Small intestine (tissue), 16 donors: ENCODE results near the gene CACNB2. TPM values are rescaled to one million over a fixed set of nuclear protein-coding genes. Genes with fewer than 3 reads are reported as not detected.
A peak's percentile ranks its signal among the peaks of the same experiment; 100 is the strongest.

ENCODE experiments used
- DNase-seq, 2 donors: peaks; one replicate each; pipeline versions ENCODE4 v3.0.0 to v3.0.0-alpha.2; 2013
- FAIRE-seq: peaks from 2 replicates; lab custom pipeline; 2012; peaks lifted over from hg19 to GRCh38; lab: Jason Lieb, UNC
- H3K27ac ChIP-seq, 3 donors: one replicate each; pipeline ENCODE4 v1.5.1; 2013; ENCODE audit warnings: low read length in 2 of 3, mild to moderate bottlenecking in 2 of 3, control low read depth in 1 of 3, inconsistent platforms in 1 of 3, low read depth in 1 of 3, moderate library complexity in 1 of 3
- H3K27me3 ChIP-seq, 3 donors: one replicate each; pipeline ENCODE4 v1.6.1; 2013; ENCODE audit warnings: low read length in 3 of 3, inconsistent platforms in 1 of 3; ENCODE audit not compliant: control insufficient read depth in 3 of 3, insufficient read depth in 3 of 3
- H3K36me3 ChIP-seq, 3 donors: one replicate each; pipeline ENCODE4 v1.6.1; 2013; ENCODE audit warnings: low read length in 3 of 3, inconsistent platforms in 1 of 3, low read depth in 1 of 3, mild to moderate bottlenecking in 1 of 3, moderate library complexity in 1 of 3; ENCODE audit not compliant: control insufficient read depth in 3 of 3, insufficient read depth in 2 of 3
- H3K4me1 ChIP-seq, 3 donors: one replicate each; pipeline ENCODE4 v1.6.1; 2013; ENCODE audit warnings: low read length in 2 of 3, inconsistent platforms in 1 of 3, low read depth in 1 of 3, mild to moderate bottlenecking in 1 of 3, moderate library complexity in 1 of 3; ENCODE audit not compliant: control insufficient read depth in 3 of 3, insufficient read depth in 2 of 3
- H3K4me3 ChIP-seq, 3 donors: one replicate each; pipeline ENCODE4 v1.5.1; 2013; ENCODE audit warnings: low read length in 3 of 3, control low read depth in 1 of 3, inconsistent platforms in 1 of 3, low read depth in 1 of 3, mild to moderate bottlenecking in 1 of 3, moderate library complexity in 1 of 3
- H3K9me3 ChIP-seq, 2 donors: one replicate each; pipeline ENCODE4 v1.6.1; 2013; ENCODE audit warnings: low read depth in 1 of 2, low read length in 1 of 2; ENCODE audit not compliant: control insufficient read depth in 2 of 2, insufficient read depth in 1 of 2
- WGBS, 3 donors: extraction: QIAGEN DNeasy Blood & Tissue Kit; methylation state at CpG; one replicate each; pipeline ENCODE4 v1.1.7; 2013; 5-methylcytosine and 5-hydroxymethylcytosine counted together
- long read RNA-seq, 10 donors: transcript quantifications; one replicate each; lab custom pipeline, GENCODE V29; 2026
- polyA plus RNA-seq, 4 donors: library from polyadenylated mRNA; stranded (reverse) in 3 of 4; unstranded in 1 of 4; fragments of 200-250 nt in 3 of 4; fragments of 120-200 nt in 1 of 4; gene quantifications; one replicate each; pipeline versions ENCODE4 v1.2.1 to v1.2.3, GENCODE V29; 2013
- donor health status: healthy with polysubstance abuse.
- donor health status: control.
- donor health status: control.
- donor health status: Bipolar disorder and iron deficiency.
- donor health status: healthy.

CACNB2 gene
- 10 to 100 TPM in 1 of 4 donors, 1 to 10 TPM in 2, under 1 TPM in 1; 0.27 to 18.4 (median 2.3) TPM for polyA plus RNA-seq
- long read RNA-seq, donor 1, result 0 reads
- long read RNA-seq, donor 2, result 0 reads
- long read RNA-seq, donor 3, result 0 reads
- long read RNA-seq, donor 4, result 0 reads
- long read RNA-seq, donor 5, partial matches to known transcripts, result 7 of 7 reads
- long read RNA-seq, donor 5, other reads (novel, unspliced or antisense), result 0 of 7 reads
- long read RNA-seq, donor 6, result 0 reads
- long read RNA-seq, donor 7, result 0 reads
- long read RNA-seq, donor 8, result 0 reads
- long read RNA-seq, donor 9, result 0 reads
- long read RNA-seq, donor 10, partial matches to known transcripts, result 22 of 22 reads
- long read RNA-seq, donor 10, other reads (novel, unspliced or antisense), result 0 of 22 reads

GRCh38 chr10:18140149-18140956 is at the start of gene CACNB2:
Gene CACNB2 (plus strand): TSS chr10:18140424.
- WGBS, 3 donors, result 0 to 1% (median 1%) methylated on average over 80 to 100 of the region's 100 CpGs
- Histone ChIP-seq H3K4me3 (peak within 1 kb of the TSS; percentile 64 to 84 (median 69)), H3K4me1 (peaks cover 0 to 8% (median 0%) of the 10 kb centered on the region in 3 donors), H3K36me3 (no peaks in the 10 kb centered on the region), H3K9me3 (no peaks in the 10 kb centered on the region), H3K27ac (peak within 1 kb of the TSS in 2 of 3 donors; percentile 69 to 79), H3K27me3 (peaks cover 0 to 2% (median 0%) of the 10 kb centered on the region in 3 donors)
- FAIRE-seq (no peak), DNase-seq (peak; percentile 63 to 85)

GRCh38 chr10:18094332-18094731 is 45.9 kb upstream of the CACNB2 start:
- WGBS, 3 donors, result 79 to 84% (median 82%) methylated on average over 4 of the region's 4 CpGs
- DNase-seq (no peak), FAIRE-seq (no peak)
- Histone ChIP-seq H3K9me3 (no peaks in the 10 kb centered on the region), H3K4me1 (no peaks in the 10 kb centered on the region), H3K27ac (no peak overlapping the region), H3K4me3 (no peak overlapping the region), H3K27me3 (no peaks in the 10 kb centered on the region), H3K36me3 (no peaks in the 10 kb centered on the region)

GRCh38 chr10:18094793-18095192 is 45.4 kb upstream of the CACNB2 start:
- DNase-seq, result no peak
- FAIRE-seq, result no peak
- Histone ChIP-seq H3K4me1 (no peaks in the 10 kb centered on the region), H3K27ac (no peak overlapping the region), H3K36me3 (no peaks in the 10 kb centered on the region), H3K4me3 (no peak overlapping the region), H3K27me3 (no peaks in the 10 kb centered on the region), H3K9me3 (no peaks in the 10 kb centered on the region)
- WGBS, 3 donors, result 80 to 90% (median 86%) methylated on average over 2 of the region's 2 CpGs

- H3K4me3 ChIP-seq, result no peak overlapping the region
- H3K9me3 ChIP-seq, result no peaks in the 10 kb centered on the region
- DNase-seq (no peak), FAIRE-seq (no peak)
- WGBS, 3 donors, result 83 to 88% (median 86%) methylated on average over 2 of the region's 2 CpGs
- H3K4me1 ChIP-seq, result no peaks in the 10 kb centered on the region
- no peak overlapping the region for H3K27ac ChIP-seq
- no peaks in the 10 kb centered on the region for H3K27me3 ChIP-seq
- no peaks in the 10 kb centered on the region for H3K36me3 ChIP-seq
Measured at GRCh38 chr10:18097524-18097923, 42.7 kb upstream of the CACNB2 start.

GRCh38 chr10:18098201-18098600 is 42.0 kb upstream of the CACNB2 start:
- DNase-seq, result no peak
- Histone ChIP-seq H3K27me3 (no peaks in the 10 kb centered on the region), H3K36me3 (no peaks in the 10 kb centered on the region), H3K9me3 (no peaks in the 10 kb centered on the region), H3K4me1 (no peaks in the 10 kb centered on the region), H3K4me3 (no peak overlapping the region), H3K27ac (no peak overlapping the region)
- no peak for FAIRE-seq
- 72 to 89% (median 83%) methylated on average over 3 of the region's 3 CpGs for WGBS, 3 donors

GRCh38 chr10:18099415-18099814 is 40.8 kb upstream of the CACNB2 start:
- DNase-seq (no peak), FAIRE-seq (no peak)
- H3K36me3 ChIP-seq, result no peaks in the 10 kb centered on the region
- no peaks in the 10 kb centered on the region for H3K9me3 ChIP-seq
- H3K27me3 ChIP-seq, result no peaks in the 10 kb centered on the region
- H3K4me1 ChIP-seq, result no peaks in the 10 kb centered on the region
- no peak overlapping the region for H3K27ac ChIP-seq
- WGBS, 3 donors, result 79 to 92% (median 86%) methylated on average over 3 of the region's 3 CpGs
- no peak overlapping the region for H3K4me3 ChIP-seq

- DNase-seq, result no peak
- no peak overlapping the region for H3K4me3 ChIP-seq
- no peaks in the 10 kb centered on the region for H3K36me3 ChIP-seq
- H3K27ac ChIP-seq, result no peak overlapping the region
- H3K4me1 ChIP-seq, result no peaks in the 10 kb centered on the region
- no peaks in the 10 kb centered on the region for H3K9me3 ChIP-seq
- WGBS, 3 donors, result 63 to 78% (median 71%) methylated on average over 1 of the region's 1 CpG
- no peaks in the 10 kb centered on the region for H3K27me3 ChIP-seq
- FAIRE-seq, result no peak
Measured at GRCh38 chr10:18100669-18101068, 39.6 kb upstream of the CACNB2 start.

- no peak for FAIRE-seq
- no peaks in the 10 kb centered on the region for H3K27me3 ChIP-seq
- no peaks in the 10 kb centered on the region for H3K9me3 ChIP-seq
- DNase-seq, result no peak
- H3K4me3 ChIP-seq, result no peak overlapping the region
- no peaks in the 10 kb centered on the region for H3K4me1 ChIP-seq
- H3K36me3 ChIP-seq, result no peaks in the 10 kb centered on the region
- no peak overlapping the region for H3K27ac ChIP-seq
- WGBS, 3 donors, result 93 to 100% (median 94%) methylated on average over 1 of the region's 1 CpG
Measured at GRCh38 chr10:18102404-18102803, 37.8 kb upstream of the CACNB2 start.
